Upper lobe of right lung (tissue), 1 donor: ENCODE measurements around the gene ERGIC1. TPM values are rescaled to one million over a fixed set of nuclear protein-coding genes. Genes with fewer than 3 reads are reported as not detected.
"Not testable (repeated sequence)": the region's sequence is repeated elsewhere in the genome, so short reads cannot be mapped to it uniquely, and the experiment has no call there.

Experiments
- ATAC-seq: fragments of 200-7000 bp; cut with Tn5 transposase; one replicate; pipeline ENCODE4 v1.9.1; 2020; ENCODE audit warnings: mild to moderate bottlenecking, moderate library complexity
- DNase-seq: peaks from one replicate; pipeline ENCODE4 v3.0.0-alpha.2; 2020
- H3K27ac ChIP-seq: fragments of 200-600 bp; one replicate; pipeline ENCODE4 v1.8.0; 2022
- H3K27me3 ChIP-seq: fragments of 200-600 bp; one replicate; pipeline ENCODE4 v1.8.0; 2022; ENCODE audit warnings: mild to moderate bottlenecking
- H3K36me3 ChIP-seq: fragments of 200-600 bp; one replicate; pipeline ENCODE4 v1.8.0; 2022
- H3K4me1 ChIP-seq: fragments of 200-600 bp; one replicate; pipeline ENCODE4 v1.8.0; 2022
- H3K4me3 ChIP-seq: fragments of 200-600 bp; one replicate; pipeline ENCODE4 v1.8.0; 2022; ENCODE audit warnings: mild to moderate bottlenecking
- H3K9me3 ChIP-seq: fragments of 200-600 bp; one replicate; pipeline ENCODE4 v1.8.0; 2022
- intact Hi-C: fragments of 100-400 bp; cut with DNase I; formaldehyde crosslinking; loops from one replicate; pipeline ENCODE4 v1.11.0; 2022
- total RNA-seq: library from RNA; stranded (reverse); fragmentation: NEBNext Ultra II Directional; extraction: Animal tissue kit (Norgen Biotek cat#: 25700); gene quantifications from one replicate; pipeline ENCODE4 v1.2.1, GENCODE V29; 2021
- TF ChIP-seq, protein P1 (sequence below): fragments of 200-600 bp; IDR thresholded peaks from one replicate; pipeline ENCODE4 v1.8.0; 2022; ENCODE audit warnings: antibody characterized with exemption
- donor health status: DM: no; HTN: yes; CAD: no; lungs with severe emphysema.

The ERGIC1 gene
- total RNA-seq, 1 donor from 2014 or later: 186 TPM

DNA sequence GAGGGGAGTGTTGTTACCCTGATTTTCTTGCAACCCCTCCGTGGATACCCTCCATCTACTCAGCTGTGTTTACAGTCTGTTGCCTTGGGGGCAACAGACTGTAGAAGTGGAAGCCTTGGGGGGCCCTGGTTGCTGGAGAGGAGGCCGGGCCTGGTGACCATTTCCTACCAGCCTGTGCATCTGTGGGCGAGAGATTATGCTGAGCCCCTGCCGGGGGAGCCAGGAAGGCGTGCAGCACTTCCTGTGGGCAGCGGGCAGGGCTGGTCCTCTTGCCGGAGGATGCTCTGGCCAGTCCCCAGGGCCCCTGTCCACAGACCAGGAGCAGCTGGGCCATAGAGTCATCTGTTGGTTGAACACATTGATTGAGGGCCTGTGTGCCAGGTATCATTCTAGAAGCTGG, 11.1 kb downstream of the ERGIC1 start:
- TF ChIP-seq, protein P1, sequence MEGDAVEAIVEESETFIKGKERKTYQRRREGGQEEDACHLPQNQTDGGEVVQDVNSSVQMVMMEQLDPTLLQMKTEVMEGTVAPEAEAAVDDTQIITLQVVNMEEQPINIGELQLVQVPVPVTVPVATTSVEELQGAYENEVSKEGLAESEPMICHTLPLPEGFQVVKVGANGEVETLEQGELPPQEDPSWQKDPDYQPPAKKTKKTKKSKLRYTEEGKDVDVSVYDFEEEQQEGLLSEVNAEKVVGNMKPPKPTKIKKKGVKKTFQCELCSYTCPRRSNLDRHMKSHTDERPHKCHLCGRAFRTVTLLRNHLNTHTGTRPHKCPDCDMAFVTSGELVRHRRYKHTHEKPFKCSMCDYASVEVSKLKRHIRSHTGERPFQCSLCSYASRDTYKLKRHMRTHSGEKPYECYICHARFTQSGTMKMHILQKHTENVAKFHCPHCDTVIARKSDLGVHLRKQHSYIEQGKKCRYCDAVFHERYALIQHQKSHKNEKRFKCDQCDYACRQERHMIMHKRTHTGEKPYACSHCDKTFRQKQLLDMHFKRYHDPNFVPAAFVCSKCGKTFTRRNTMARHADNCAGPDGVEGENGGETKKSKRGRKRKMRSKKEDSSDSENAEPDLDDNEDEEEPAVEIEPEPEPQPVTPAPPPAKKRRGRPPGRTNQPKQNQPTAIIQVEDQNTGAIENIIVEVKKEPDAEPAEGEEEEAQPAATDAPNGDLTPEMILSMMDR: no peak
- H3K27ac ChIP-seq: no peak overlapping the region
- H3K36me3 ChIP-seq: peaks cover 8% of the 10 kb centered on the region
- no peaks in the 10 kb centered on the region for H3K9me3 ChIP-seq
- intact Hi-C loops: no loop called here
- H3K4me3 ChIP-seq: no peak overlapping the region
- H3K27me3 ChIP-seq: no peaks in the 10 kb centered on the region
- ATAC-seq (peak; percentile 11), DNase-seq (no peak)
- peaks cover 41% of the 10 kb centered on the region for H3K4me1 ChIP-seq

DNA sequence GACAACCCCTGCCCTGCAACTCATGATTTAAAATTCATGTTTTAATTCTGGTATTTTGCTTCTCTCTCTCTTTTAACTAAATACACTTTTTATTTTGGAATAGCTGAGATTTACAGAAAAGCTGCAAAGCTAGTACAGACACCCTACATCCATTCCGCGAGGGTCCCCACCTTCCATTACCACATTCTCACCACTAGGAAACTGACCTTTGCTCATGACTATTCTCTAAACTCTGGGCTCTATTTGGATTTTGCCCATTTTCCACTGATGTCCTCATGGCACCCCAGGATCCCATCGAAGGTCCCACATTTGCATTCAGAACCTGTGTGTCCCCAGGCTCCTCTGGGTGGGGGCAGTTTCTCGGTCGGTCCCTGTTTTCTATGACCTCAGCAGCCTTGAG, 11.5 kb downstream of the ERGIC1 start:
- no peaks in the 10 kb centered on the region for H3K9me3 ChIP-seq
- H3K27ac ChIP-seq: no peak overlapping the region
- intact Hi-C loops: no loop called here
- ATAC-seq (no peak), DNase-seq (no peak)
- H3K27me3 ChIP-seq: no peaks in the 10 kb centered on the region
- H3K4me1 ChIP-seq: peaks cover 41% of the 10 kb centered on the region
- TF ChIP-seq, protein P1: no peak
- peaks cover 8% of the 10 kb centered on the region for H3K36me3 ChIP-seq
- H3K4me3 ChIP-seq: no peak overlapping the region

DNA sequence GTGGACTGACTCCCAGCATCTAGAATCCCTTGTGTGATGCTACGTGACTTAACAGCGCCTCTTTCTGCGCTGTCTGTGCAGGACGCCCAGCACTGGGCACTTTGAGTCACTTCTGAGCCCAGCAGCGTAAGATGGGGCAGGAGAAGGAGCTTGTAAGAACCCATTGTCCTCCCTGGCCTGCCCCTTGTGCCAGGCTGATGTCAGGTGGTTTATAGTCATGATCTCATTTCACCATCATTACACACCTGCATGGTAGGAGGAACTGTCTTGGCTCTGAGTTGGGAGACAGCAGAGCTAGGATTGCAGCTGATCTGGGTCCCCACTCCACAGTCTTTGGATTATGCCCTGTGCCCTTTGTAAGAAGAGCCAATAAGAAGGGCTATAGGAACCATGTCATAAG, 12.2 kb downstream of the ERGIC1 start:
- no peaks in the 10 kb centered on the region for H3K27me3 ChIP-seq
- intact Hi-C loops: no loop called here
- peaks cover 8% of the 10 kb centered on the region for H3K36me3 ChIP-seq
- TF ChIP-seq, protein P1: no peak
- peaks cover 38% of the 10 kb centered on the region for H3K4me1 ChIP-seq
- no peak overlapping the region for H3K4me3 ChIP-seq
- DNase-seq (no peak), ATAC-seq (no peak)
- H3K9me3 ChIP-seq: no peaks in the 10 kb centered on the region
- no peak overlapping the region for H3K27ac ChIP-seq

DNA sequence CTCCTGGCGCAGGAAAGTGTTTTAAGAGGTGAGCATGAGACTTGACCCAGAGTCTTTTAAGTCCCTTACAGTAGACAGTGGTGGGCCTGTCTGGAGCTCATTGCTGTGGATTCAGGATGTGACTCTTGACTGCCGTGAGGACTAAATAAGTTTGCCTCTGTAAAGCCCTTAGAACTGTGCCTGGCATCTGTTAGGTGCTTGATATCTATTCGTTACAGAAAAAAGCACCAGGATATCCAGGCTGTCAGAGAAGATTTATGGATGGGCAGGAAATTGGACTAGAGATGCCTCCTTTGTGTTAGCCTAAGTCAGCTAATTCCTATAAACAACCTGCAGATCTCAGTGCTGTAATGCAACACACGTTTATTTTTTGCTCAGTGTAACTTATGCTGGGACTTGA, 12.6 kb downstream of the ERGIC1 start:
- ATAC-seq (no peak), DNase-seq (no peak)
- no peaks in the 10 kb centered on the region for H3K27me3 ChIP-seq
- H3K9me3 ChIP-seq: no peaks in the 10 kb centered on the region
- H3K27ac ChIP-seq: no peak overlapping the region
- TF ChIP-seq, protein P1: no peak
- H3K4me1 ChIP-seq: peaks cover 35% of the 10 kb centered on the region
- H3K4me3 ChIP-seq: no peak overlapping the region
- H3K36me3 ChIP-seq: peaks cover 8% of the 10 kb centered on the region
- intact Hi-C loops: no loop called here

DNA sequence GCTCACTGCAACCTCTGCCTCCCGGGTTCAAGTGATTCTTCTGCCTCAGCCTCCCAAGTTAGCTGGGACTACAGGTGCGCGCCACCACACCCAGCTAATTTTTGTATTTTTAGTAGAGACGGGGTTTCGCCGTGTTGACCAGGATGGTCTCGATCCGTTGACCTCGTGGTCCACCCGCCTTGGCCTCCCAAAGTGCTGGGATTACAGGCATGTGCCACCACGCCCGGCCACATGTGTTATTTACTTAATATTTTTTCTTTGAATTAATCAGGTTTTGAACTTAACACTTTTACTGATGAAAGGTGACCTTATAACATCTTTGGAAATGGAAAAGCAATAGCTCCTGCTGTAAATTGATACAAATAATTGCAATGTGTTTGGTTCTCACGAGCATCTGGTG, 13.5 kb downstream of the ERGIC1 start:
- H3K27me3 ChIP-seq, ATAC-seq, H3K36me3 ChIP-seq, DNase-seq, intact Hi-C loops, H3K9me3 ChIP-seq, H3K4me3 ChIP-seq, H3K27ac ChIP-seq: not testable (repeated sequence)
- peaks cover 35% of the 10 kb centered on the region for H3K4me1 ChIP-seq

DNA sequence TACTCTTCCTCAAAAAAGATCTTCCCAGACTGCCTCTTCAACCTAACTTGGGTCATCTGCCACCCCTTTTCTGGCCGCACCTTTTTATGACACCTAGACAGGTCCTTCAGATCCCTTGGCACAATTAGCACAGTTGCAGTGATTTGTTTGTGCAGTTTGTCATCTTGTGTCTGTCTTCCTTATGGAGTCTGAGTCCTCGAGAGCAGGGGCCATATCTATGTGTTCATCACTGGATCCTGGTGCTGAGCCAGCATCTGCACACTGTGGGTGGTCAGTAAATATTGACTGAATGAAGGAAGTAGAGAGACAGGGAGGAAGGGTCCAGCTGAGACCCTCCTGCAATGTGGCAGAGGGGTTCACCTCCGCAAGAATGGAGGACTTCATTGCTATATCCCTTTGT, 14.4 kb downstream of the ERGIC1 start:
- ATAC-seq: no peak

More for the DNA sequence above, 14.4 kb downstream of the ERGIC1 start:
- H3K4me3 ChIP-seq: no peak overlapping the region
- peaks cover 39% of the 10 kb centered on the region for H3K4me1 ChIP-seq
- intact Hi-C loops: no loop called here
- H3K36me3 ChIP-seq: peaks cover 8% of the 10 kb centered on the region
- no peaks in the 10 kb centered on the region for H3K9me3 ChIP-seq
- DNase-seq: no peak
- H3K27ac ChIP-seq: no peak overlapping the region
- no peaks in the 10 kb centered on the region for H3K27me3 ChIP-seq
- TF ChIP-seq, protein P1: no peak
